H9 (cell line): Measurements from ENCODE around the gene LHCGR. TPM values are rescaled to one million over a fixed set of nuclear protein-coding genes. Genes with fewer than 3 reads are reported as not detected.

ENCODE experiments used
- DNase-seq: peaks from one replicate; pipeline ENCODE4 v3.0.0-alpha.2; 2017
- H2AFZ ChIP-seq: one replicate; pipeline ENCODE4 v1.6.1; 2013; ENCODE audit warnings: mild to moderate bottlenecking, low read length, control low read depth, moderate library complexity
- H2AK5ac ChIP-seq: 2 replicates; pipeline ENCODE4 v1.6.1; 2013; ENCODE audit warnings: low read length, control low read depth, mixed read lengths; ENCODE audit not compliant: insufficient read length
- H2BK120ac ChIP-seq: one replicate; pipeline ENCODE4 v1.6.1; 2013; ENCODE audit warnings: low read depth, mild to moderate bottlenecking, low read length, control low read depth, inconsistent platforms; ENCODE audit not compliant: poor library complexity, severe bottlenecking
- H2BK12ac ChIP-seq: 2 replicates; pipeline ENCODE4 v1.6.1; 2013; ENCODE audit warnings: low read length, control low read depth, mixed read lengths, low read depth; ENCODE audit not compliant: insufficient read length
- H2BK15ac ChIP-seq: 2 replicates; pipeline ENCODE4 v1.6.1; 2013; ENCODE audit warnings: low read depth, low read length, control low read depth
- H2BK20ac ChIP-seq: one replicate; pipeline ENCODE4 v1.6.1; 2013; ENCODE audit warnings: low read depth, mild to moderate bottlenecking, low read length, control low read depth, inconsistent platforms; ENCODE audit not compliant: poor library complexity, severe bottlenecking
- H2BK5ac ChIP-seq: 2 replicates; pipeline ENCODE4 v1.6.1; 2013; ENCODE audit warnings: low read length, control low read depth, mixed read lengths; ENCODE audit not compliant: insufficient read length
- H3K14ac ChIP-seq: 2 replicates; pipeline ENCODE4 v1.6.1; 2013; ENCODE audit warnings: low read length, control low read depth; ENCODE audit not compliant: insufficient read depth
- H3K18ac ChIP-seq: 2 replicates; pipeline ENCODE4 v1.6.1; 2013; ENCODE audit warnings: low read depth, mild to moderate bottlenecking, mixed read lengths, low read length, control low read depth; ENCODE audit not compliant: insufficient read length
- H3K23ac ChIP-seq: 2 replicates; pipeline ENCODE4 v1.6.1; 2013; ENCODE audit warnings: low read length, control low read depth, mixed read lengths, low read depth; ENCODE audit not compliant: insufficient read length
- H3K23me2 ChIP-seq: 2 replicates; pipeline ENCODE4 v1.6.1; 2013; ENCODE audit warnings: low read depth, mild to moderate bottlenecking, mixed read lengths, low read length, control low read depth; ENCODE audit not compliant: insufficient read length, poor library complexity, severe bottlenecking
- H3K27ac ChIP-seq: 2 replicates; pipeline ENCODE4 v1.5.1; 2013; ENCODE audit warnings: low read length, control low read depth, mixed read lengths, low read depth; ENCODE audit not compliant: insufficient read length
- H3K27me3 ChIP-seq: 2 replicates; pipeline ENCODE4 v1.6.1; 2013; ENCODE audit warnings: low read length, control low read depth, inconsistent platforms; ENCODE audit not compliant: insufficient read depth
- H3K4ac ChIP-seq: 2 replicates; pipeline ENCODE4 v1.6.1; 2013; ENCODE audit warnings: low read depth, mild to moderate bottlenecking, control low read depth, inconsistent platforms, low read length, moderate library complexity
- H3K4me1 ChIP-seq: 2 replicates; pipeline ENCODE4 v1.6.1; 2013; ENCODE audit warnings: low read length, control low read depth, inconsistent platforms; ENCODE audit not compliant: insufficient read depth
- H3K4me2 ChIP-seq: 2 replicates; pipeline ENCODE4 v1.6.1; 2013; ENCODE audit warnings: low read length, control low read depth, mixed read lengths; ENCODE audit not compliant: insufficient read length, insufficient read depth
- H3K56ac ChIP-seq: 2 replicates; pipeline ENCODE4 v1.6.1; 2013; ENCODE audit warnings: low read depth, mild to moderate bottlenecking, mixed read lengths, low read length, control low read depth; ENCODE audit not compliant: insufficient read length
- H3K79me1 ChIP-seq: 2 replicates; pipeline ENCODE4 v1.6.1; 2013; ENCODE audit warnings: low read depth, mild to moderate bottlenecking, moderate library complexity, low read length, control low read depth, inconsistent platforms; ENCODE audit not compliant: insufficient read depth, poor library complexity, severe bottlenecking
- H3K79me2 ChIP-seq: 2 replicates; pipeline ENCODE4 v1.6.1; 2013; ENCODE audit warnings: low read length, control low read depth, inconsistent platforms; ENCODE audit not compliant: insufficient read depth
- H3K9ac ChIP-seq: 2 replicates; pipeline ENCODE4 v1.6.1; 2013; ENCODE audit warnings: low read length, control low read depth, mixed read lengths; ENCODE audit not compliant: insufficient read length; ENCODE audit errors: extremely low read depth
- H3K9me3 ChIP-seq: one replicate; pipeline ENCODE4 v1.6.1; 2013; ENCODE audit warnings: low read depth, low read length, inconsistent platforms; ENCODE audit not compliant: control insufficient read depth
- H3T11ph ChIP-seq: one replicate; pipeline ENCODE4 v1.6.1; 2013; ENCODE audit warnings: mild to moderate bottlenecking, low read length, control low read depth, inconsistent platforms
- H4K20me1 ChIP-seq: one replicate; pipeline ENCODE4 v1.6.1; 2013; ENCODE audit not compliant: control insufficient read depth, insufficient read length, insufficient read depth
- H4K5ac ChIP-seq: 2 replicates; pipeline ENCODE4 v1.6.1; 2013; ENCODE audit warnings: low read depth, mild to moderate bottlenecking, mixed read lengths, low read length, control low read depth; ENCODE audit not compliant: insufficient read length
- H4K8ac ChIP-seq: replicated peaks from 2 replicates; pipeline ENCODE4 v1.6.1; 2013; ENCODE audit warnings: low read length, control low read depth, mixed read lengths, low read depth; ENCODE audit not compliant: insufficient read length
- H4K91ac ChIP-seq: 2 replicates; pipeline ENCODE4 v1.6.1; 2013; ENCODE audit warnings: low read depth, mild to moderate bottlenecking, moderate library complexity, mixed read lengths, low read length, control low read depth; ENCODE audit not compliant: insufficient read length
- H3K27ac Mint-ChIP-seq, 3 experiments: 2 replicates in 2 of 3; 3 replicates in 1 of 3; pipeline ENCODE4 v1.8.0; 2020 to 2021; ENCODE audit warnings: mixed read lengths in 3 of 3, mild to moderate bottlenecking in 1 of 3, moderate library complexity in 1 of 3
- H3K27me3 Mint-ChIP-seq: 2 replicates; pipeline ENCODE4 v1.8.0; 2021; ENCODE audit warnings: low read depth, mild to moderate bottlenecking, moderate library complexity, mixed read lengths
- H3K36me3 Mint-ChIP-seq, 3 experiments: 2 replicates in 2 of 3; 3 replicates in 1 of 3; pipeline ENCODE4 v1.8.0; 2020 to 2021; ENCODE audit warnings: low read depth in 3 of 3, mixed read lengths in 3 of 3; ENCODE audit not compliant: insufficient read depth in 1 of 3
- H3K4me1 Mint-ChIP-seq, 2 experiments: 2 replicates each; pipeline ENCODE4 v1.8.0; 2020; ENCODE audit warnings: mixed read lengths in 2 of 2
- H3K4me3 Mint-ChIP-seq, 2 experiments: 2 replicates in 1 of 2; 3 replicates in 1 of 2; pipeline ENCODE4 v1.8.0; 2020 to 2021; ENCODE audit warnings: mild to moderate bottlenecking in 2 of 2, mixed read lengths in 2 of 2, moderate library complexity in 1 of 2
- H3K9me3 Mint-ChIP-seq, 2 experiments: 2 replicates in 1 of 2; 3 replicates in 1 of 2; pipeline ENCODE4 v1.8.0; 2020; ENCODE audit warnings: mild to moderate bottlenecking in 2 of 2, mixed read lengths in 2 of 2, moderate library complexity in 1 of 2
- WGBS: extraction: QIAGEN DNeasy Blood & Tissue Kit; methylation state at CpG from one replicate; pipeline ENCODE4 v1.1.7; 2013; ENCODE audit warnings: missing lambda C conversion rate, low lambda C conversion rate, mixed read lengths; ENCODE audit not compliant: insufficient read length; ENCODE audit errors: extremely low coverage; 5-methylcytosine and 5-hydroxymethylcytosine counted together
- total RNA-seq: library from RNA; stranded (reverse); gene quantifications from 2 replicates; pipeline ENCODE4 v1.2.1, GENCODE V29; 2021
- TF ChIP-seq, protein P1 (sequence below): fragments of 200-600 bp; sonication (generic); conservative IDR thresholded peaks from 3 replicates; pipeline ENCODE4 v1.8.0; 2021; ENCODE audit warnings: antibody characterized with exemption, mild to moderate bottlenecking

LHCGR gene
- total RNA-seq, 1 experiment from 2014 or later: 0.44 TPM

DNA sequence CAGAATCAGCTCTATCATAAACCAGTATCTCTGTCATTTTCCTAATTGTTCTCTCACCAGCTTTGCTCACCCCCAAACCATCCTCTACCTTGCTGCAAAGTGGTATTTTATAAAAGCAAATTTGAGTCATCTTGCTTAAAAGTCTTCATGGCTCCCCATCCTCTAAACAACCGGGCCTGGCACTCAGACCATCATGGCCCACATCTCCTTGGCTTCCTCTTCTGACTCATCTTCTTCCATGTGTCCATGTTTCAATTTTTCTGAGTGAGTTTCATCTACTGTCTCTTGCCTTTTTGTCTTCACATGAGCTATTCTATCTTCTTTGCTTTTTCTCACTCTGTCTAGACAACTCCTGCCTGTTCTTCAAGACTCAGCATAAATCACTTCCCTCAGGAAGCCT, 58.6 kb downstream of the LHCGR start:
- Histone ChIP-seq H2BK15ac (no peak overlapping the region), H2AK5ac (no peak overlapping the region), H4K5ac (no peak overlapping the region), H2BK5ac (no peak overlapping the region), H3K56ac (no peak overlapping the region), H2BK12ac (no peak overlapping the region), H3K4ac (no peak overlapping the region), H3K79me1 (no peaks in the 10 kb centered on the region), H3K79me2 (no peaks in the 10 kb centered on the region), H3T11ph (no peak overlapping the region), H4K8ac (no peak overlapping the region), H3K23ac (no peak overlapping the region), H3K18ac (no peak overlapping the region), H3K27me3 (no peaks in the 10 kb centered on the region), H3K14ac (no peak overlapping the region), H3K9me3 (no peaks in the 10 kb centered on the region), H3K4me2 (no peak overlapping the region), H3K23me2 (no peaks in the 10 kb centered on the region), H3K27ac (no peak overlapping the region), H2BK20ac (no peak overlapping the region), H2BK120ac (no peak overlapping the region), H4K20me1 (no peaks in the 10 kb centered on the region), H3K4me1 (peaks cover 7% of the 10 kb centered on the region), H4K91ac (no peak overlapping the region), H2AFZ (no peak overlapping the region), H3K9ac (no peak overlapping the region)
- DNase-seq: no peak
- no CpG with 5 or more reads among the region's 1 CpG for WGBS
- TF ChIP-seq, protein P1, sequence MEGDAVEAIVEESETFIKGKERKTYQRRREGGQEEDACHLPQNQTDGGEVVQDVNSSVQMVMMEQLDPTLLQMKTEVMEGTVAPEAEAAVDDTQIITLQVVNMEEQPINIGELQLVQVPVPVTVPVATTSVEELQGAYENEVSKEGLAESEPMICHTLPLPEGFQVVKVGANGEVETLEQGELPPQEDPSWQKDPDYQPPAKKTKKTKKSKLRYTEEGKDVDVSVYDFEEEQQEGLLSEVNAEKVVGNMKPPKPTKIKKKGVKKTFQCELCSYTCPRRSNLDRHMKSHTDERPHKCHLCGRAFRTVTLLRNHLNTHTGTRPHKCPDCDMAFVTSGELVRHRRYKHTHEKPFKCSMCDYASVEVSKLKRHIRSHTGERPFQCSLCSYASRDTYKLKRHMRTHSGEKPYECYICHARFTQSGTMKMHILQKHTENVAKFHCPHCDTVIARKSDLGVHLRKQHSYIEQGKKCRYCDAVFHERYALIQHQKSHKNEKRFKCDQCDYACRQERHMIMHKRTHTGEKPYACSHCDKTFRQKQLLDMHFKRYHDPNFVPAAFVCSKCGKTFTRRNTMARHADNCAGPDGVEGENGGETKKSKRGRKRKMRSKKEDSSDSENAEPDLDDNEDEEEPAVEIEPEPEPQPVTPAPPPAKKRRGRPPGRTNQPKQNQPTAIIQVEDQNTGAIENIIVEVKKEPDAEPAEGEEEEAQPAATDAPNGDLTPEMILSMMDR: no peak
- Mint-ChIP-seq H3K27me3 (no peaks in the 10 kb centered on the region), H3K36me3 (no peaks in the 10 kb centered on the region), H3K4me3 (no peak overlapping the region), H3K27ac (no peak overlapping the region), H3K4me1 (peaks cover 45 to 47% of the 10 kb centered on the region in 2 experiments), H3K9me3 (no peaks in the 10 kb centered on the region)
